Measurements from ENCODE around the gene PGA5.
"Not testable (repeated sequence)": the region's sequence is repeated elsewhere in the genome, so short reads cannot be mapped to it uniquely, and the experiment has no call there.

PGA5 gene

DNA sequence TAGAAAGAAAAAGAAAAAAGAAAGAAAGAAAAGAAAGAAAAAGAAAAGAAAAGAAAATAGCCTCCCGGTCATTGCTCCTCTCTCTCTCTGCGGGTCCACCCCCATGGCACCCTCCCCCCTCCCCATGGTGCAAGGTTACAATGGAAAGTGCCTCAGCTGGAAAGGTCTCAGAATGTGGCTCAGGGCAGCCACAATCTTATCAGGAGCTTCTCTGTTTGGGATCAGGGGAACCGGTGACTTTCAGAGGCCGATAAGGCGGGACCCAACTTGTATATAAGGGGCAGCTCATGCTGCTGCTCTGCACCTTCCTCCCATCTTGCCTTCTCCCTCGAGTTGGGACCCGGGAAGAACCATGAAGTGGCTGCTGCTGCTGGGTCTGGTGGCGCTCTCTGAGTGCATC is at the start of gene PGA5:
Gene PGA5 (plus strand): TSS at position 301 of the 400 bp plus-strand sequence. CDS start 52 bp downstream, at position 353.
- DNase-seq (ENCODE audit: insufficient read length, low spot score); FAIRE-seq: not testable (repeated sequence)

GRCh38 chr11:61193596-61193995 is 47.4 kb upstream of the PGA5 start:
- DNase-seq (ENCODE audit: insufficient read length, low spot score), result no peak
- TF ChIP-seq, protein P1, sequence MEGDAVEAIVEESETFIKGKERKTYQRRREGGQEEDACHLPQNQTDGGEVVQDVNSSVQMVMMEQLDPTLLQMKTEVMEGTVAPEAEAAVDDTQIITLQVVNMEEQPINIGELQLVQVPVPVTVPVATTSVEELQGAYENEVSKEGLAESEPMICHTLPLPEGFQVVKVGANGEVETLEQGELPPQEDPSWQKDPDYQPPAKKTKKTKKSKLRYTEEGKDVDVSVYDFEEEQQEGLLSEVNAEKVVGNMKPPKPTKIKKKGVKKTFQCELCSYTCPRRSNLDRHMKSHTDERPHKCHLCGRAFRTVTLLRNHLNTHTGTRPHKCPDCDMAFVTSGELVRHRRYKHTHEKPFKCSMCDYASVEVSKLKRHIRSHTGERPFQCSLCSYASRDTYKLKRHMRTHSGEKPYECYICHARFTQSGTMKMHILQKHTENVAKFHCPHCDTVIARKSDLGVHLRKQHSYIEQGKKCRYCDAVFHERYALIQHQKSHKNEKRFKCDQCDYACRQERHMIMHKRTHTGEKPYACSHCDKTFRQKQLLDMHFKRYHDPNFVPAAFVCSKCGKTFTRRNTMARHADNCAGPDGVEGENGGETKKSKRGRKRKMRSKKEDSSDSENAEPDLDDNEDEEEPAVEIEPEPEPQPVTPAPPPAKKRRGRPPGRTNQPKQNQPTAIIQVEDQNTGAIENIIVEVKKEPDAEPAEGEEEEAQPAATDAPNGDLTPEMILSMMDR (IDR thresholded peaks at IDR 0.05; ENCODE audit: insufficient read depth, missing control alignments), result no peak
- no peak for FAIRE-seq

GRCh38 chr11:61194169-61194671 is 46.8 kb upstream of the PGA5 start:
- FAIRE-seq, result no peak
- no peak for DNase-seq (ENCODE audit: insufficient read length, low spot score)
- TF ChIP-seq, protein P1 (IDR thresholded peaks at IDR 0.05; ENCODE audit: insufficient read depth, missing control alignments), result no peak

GRCh38 chr11:61194981-61195695 is 45.8 kb upstream of the PGA5 start:
- TF ChIP-seq, protein P1 (IDR thresholded peaks at IDR 0.05; ENCODE audit: insufficient read depth, missing control alignments), result no peak
- no peak for FAIRE-seq
- DNase-seq (ENCODE audit: insufficient read length, low spot score), result no peak

GRCh38 chr11:61195719-61196118 is 45.3 kb upstream of the PGA5 start:
- no peak for DNase-seq (ENCODE audit: insufficient read length, low spot score)
- FAIRE-seq, result no peak
- TF ChIP-seq, protein P1 (IDR thresholded peaks at IDR 0.05; ENCODE audit: insufficient read depth, missing control alignments), result no peak

DNA sequence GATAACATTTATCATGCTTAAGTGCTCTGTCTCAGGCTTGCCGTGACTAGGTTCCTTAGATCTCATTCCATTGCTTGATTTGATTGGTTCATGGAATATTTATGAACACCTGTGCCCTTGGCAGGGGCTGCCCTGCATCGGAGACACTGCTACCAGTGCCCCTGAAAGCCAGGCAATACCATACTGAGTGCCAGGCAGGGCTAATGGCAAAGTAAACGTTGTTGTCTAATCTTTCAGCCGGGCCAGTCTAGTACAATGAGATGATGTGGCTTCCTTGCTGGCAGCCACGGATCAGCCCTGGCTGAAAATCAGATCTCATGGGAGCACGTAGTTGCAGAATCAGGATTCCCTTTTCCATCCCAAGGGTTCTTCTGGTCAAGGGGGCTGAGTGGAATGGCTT is 42.6 kb upstream of the PGA5 start:
- DNase-seq (ENCODE audit: insufficient read length, low spot score) (no peak), FAIRE-seq (no peak)
- TF ChIP-seq, protein P1 (IDR thresholded peaks at IDR 0.05; ENCODE audit: insufficient read depth, missing control alignments), result no peak

DNA sequence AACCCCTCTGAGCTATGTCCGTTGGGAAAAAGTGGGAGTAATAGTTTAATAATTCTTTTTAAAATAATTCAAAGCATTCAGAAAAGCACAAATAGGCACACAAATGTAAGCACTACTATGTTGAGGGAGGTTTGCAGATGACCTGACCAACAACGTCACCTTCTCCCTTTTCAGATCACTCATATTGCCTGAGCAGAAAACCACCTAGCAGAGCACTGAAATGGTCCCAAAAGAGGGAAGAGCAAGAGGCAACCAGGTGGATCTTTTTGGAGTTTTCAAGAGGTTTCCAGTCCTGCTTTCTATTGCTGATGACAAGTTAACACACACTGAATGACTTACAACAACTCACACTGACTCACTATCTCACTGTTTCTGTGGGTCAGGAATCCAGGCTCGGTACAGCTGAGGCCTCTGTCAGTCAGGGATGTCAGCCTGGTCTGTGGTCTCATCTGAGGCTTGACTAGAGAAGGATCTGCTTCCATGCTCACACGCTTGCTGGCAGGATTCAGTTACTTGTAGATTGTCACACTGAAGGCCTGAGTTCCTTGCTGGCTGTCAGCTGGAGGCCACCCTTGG is 41.9 kb upstream of the PGA5 start:
- no peak for DNase-seq (ENCODE audit: insufficient read length, low spot score)
- FAIRE-seq, result no peak
- TF ChIP-seq, protein P1 (IDR thresholded peaks at IDR 0.05; ENCODE audit: insufficient read depth, missing control alignments), result no peak
